Measurements from ENCODE around the gene CACNB2. TPM values are rescaled to one million over a fixed set of nuclear protein-coding genes. Genes with fewer than 3 reads are reported as not detected.

The CACNB2 gene
- total and polyA plus RNA-seq, 12 donors: 4.3 to 82.3 (median 12.9) TPM

GRCh38 chr10:18197706-18198105 lies 57.5 kb downstream of the CACNB2 start:
- Histone ChIP-seq H3K36me3 (replicated peaks in 1 of 2) (no peaks in the 10 kb centered on the region), H3K27me3 (no peaks in the 10 kb centered on the region), H3K4me3 (no peak overlapping the region), H3K27ac (no peak overlapping the region), H3K9me3 (replicated peaks in 1 of 3) (no peaks in the 10 kb centered on the region), H3K4me1 (replicated peaks in 1 of 2) (no peaks in the 10 kb centered on the region)
- 90 to 95% (median 90%) methylated on average over 2 of the region's 2 CpGs for WGBS, 4 donors
- no peak for TF ChIP-seq POLR2A (IDR thresholded peaks at IDR 0.05)
- TF ChIP-seq CTCF (IDR thresholded peaks at IDR 0.05): no peak
- intact Hi-C loops (cut with DNase I): no loop called here
- no peak for DNase-seq

- Histone ChIP-seq H3K27me3 (no peaks in the 10 kb centered on the region), H3K4me3 (no peak overlapping the region), H3K4me1 (replicated peaks in 1 of 2) (no peaks in the 10 kb centered on the region), H3K36me3 (replicated peaks in 1 of 2) (no peaks in the 10 kb centered on the region), H3K9me3 (replicated peaks in 1 of 3) (no peaks in the 10 kb centered on the region), H3K27ac (no peak overlapping the region)
- TF ChIP-seq POLR2A (IDR thresholded peaks at IDR 0.05) (no peak), CTCF (IDR thresholded peaks at IDR 0.05) (no peak)
- no peak for DNase-seq
- intact Hi-C loops (cut with DNase I): no loop called here
These were observed 61.7 kb downstream of the CACNB2 start for GRCh38 chr10:18201877-18202276.

- H3K9me3 ChIP-seq (replicated peaks in 1 of 3): no peaks in the 10 kb centered on the region
- WGBS, 4 donors: 53 to 78% (median 66%) methylated on average over 6 of the region's 6 CpGs
- intact Hi-C loops (cut with DNase I): no loop called here
- H3K36me3 ChIP-seq (replicated peaks in 1 of 2): no peaks in the 10 kb centered on the region
- H3K27me3 ChIP-seq: no peaks in the 10 kb centered on the region
- no peaks in the 10 kb centered on the region for H3K4me1 ChIP-seq (replicated peaks in 1 of 2)
- TF ChIP-seq CTCF (IDR thresholded peaks at IDR 0.05) (no peak), POLR2A (IDR thresholded peaks at IDR 0.05) (no peak)
- H3K4me3 ChIP-seq: no peak overlapping the region
- H3K27ac ChIP-seq: no peak overlapping the region
- DNase-seq: no peak
These were observed 62.6 kb downstream of the CACNB2 start for GRCh38 chr10:18202680-18203460.

GRCh38 chr10:18203471-18203870 lies 63.2 kb downstream of the CACNB2 start:
- Histone ChIP-seq H3K4me3 (no peak overlapping the region), H3K4me1 (replicated peaks in 1 of 2) (no peaks in the 10 kb centered on the region), H3K9me3 (replicated peaks in 1 of 3) (no peaks in the 10 kb centered on the region), H3K36me3 (replicated peaks in 1 of 2) (no peaks in the 10 kb centered on the region), H3K27ac (no peak overlapping the region), H3K27me3 (no peaks in the 10 kb centered on the region)
- 67 to 74% (median 70%) methylated on average over 6 of the region's 6 CpGs for WGBS, 4 donors
- TF ChIP-seq POLR2A (IDR thresholded peaks at IDR 0.05): no peak
- no peak for TF ChIP-seq CTCF (IDR thresholded peaks at IDR 0.05)
- DNase-seq: no peak
- intact Hi-C loops (cut with DNase I): no loop called here

All from adrenal gland (tissue), 12 donors.